Transverse colon (tissue), 4 donors: ENCODE results near the gene SLC4A4. TPM values are rescaled to one million over a fixed set of nuclear protein-coding genes. Genes with fewer than 3 reads are reported as not detected.

ENCODE experiments used
- DNase-seq: peaks from one replicate; pipeline ENCODE4 v3.0.0-alpha.2; 2019
- H3K27ac ChIP-seq, 4 donors: fragments of 200-600 bp; sonication (generic); 2 replicates each; pipeline ENCODE4 v1.5.1; 2016 to 2018; ENCODE audit warnings: inconsistent platforms in 4 of 4
- H3K27me3 ChIP-seq: fragments of 200-600 bp; sonication (generic); 2 replicates; pipeline ENCODE4 v1.5.1; 2017; ENCODE audit warnings: inconsistent platforms
- H3K36me3 ChIP-seq, 4 donors: fragments of 200-600 bp; sonication (generic); 2 replicates each; pipeline ENCODE4 v1.5.1; 2017 to 2019; ENCODE audit warnings: inconsistent platforms in 4 of 4
- H3K4me1 ChIP-seq, 4 donors: fragments of 200-600 bp; sonication (generic); 2 replicates each; pipeline ENCODE4 v1.5.1; 2017 to 2020; ENCODE audit warnings: inconsistent platforms in 4 of 4
- H3K4me3 ChIP-seq, 4 donors: fragments of 200-600 bp; sonication (generic); 1 replicate in 1 of 4; 2 replicates in 3 of 4; pipeline versions ENCODE4 v1.5.1 to v1.6.1; 2017 to 2019; ENCODE audit warnings: inconsistent platforms in 4 of 4
- H3K9me3 ChIP-seq, 2 donors: fragments of 200-600 bp; sonication (generic); 2 replicates each; pipeline ENCODE4 v1.5.1; 2017 to 2019; ENCODE audit warnings: inconsistent platforms in 2 of 2
- EP300 ChIP-seq: sonication (generic); formaldehyde crosslinking; IDR thresholded peaks from one replicate; pipeline ENCODE4 v1.6.1; 2017; ENCODE audit warnings: antibody characterized with exemption, low read depth
- POLR2A ChIP-seq: fragments of 450-650 bp; IDR thresholded peaks from one replicate; pipeline ENCODE4 v1.6.1; 2016; ENCODE audit warnings: antibody characterized with exemption, mild to moderate bottlenecking, moderate library complexity
- POLR2AphosphoS5 ChIP-seq, 3 donors: sonication (generic); formaldehyde crosslinking; IDR thresholded peaks; one replicate each; pipeline ENCODE4 v1.6.1; 2016; ENCODE audit warnings: antibody characterized with exemption in 3 of 3
- WGBS, 2 donors: methylation state at CpG; one replicate each; pipeline ENCODE4 v1.1.5; 2018; ENCODE audit warnings: low coverage in 1 of 2; 5-methylcytosine and 5-hydroxymethylcytosine counted together
- in situ Hi-C, 4 donors: fragments of 200-750 bp; cut with MboI; loops; one replicate each; pipeline versions ENCODE4 v1.15.0 to v1.15.1; 2017; ENCODE audit warnings: low sequenced_read_pairs in 3 of 4, low pct_ligation_motif_present in 1 of 4, low pct_unique_long_range_greater_than_20kb in 1 of 4
- intact Hi-C: fragments of 100-400 bp; cut with DNase I; formaldehyde crosslinking; loops from one replicate; pipeline ENCODE4 v1.15.1; 2023; ENCODE audit warnings: low total_unique reads
- total RNA-seq, 4 donors: library from RNA; depleted of rRNA; stranded (reverse); fragments of >200 nt; gene quantifications; one replicate each; pipeline ENCODE4 v1.1.0, GENCODE V29; 2016
- TF ChIP-seq, protein P1 (sequence below), 5 experiments: fragments of 200-600 bp in 3 of 5; fragments of 450-650 bp in 2 of 5; sonication (generic) in 3 of 5; IDR thresholded peaks; 1 replicate in 2 of 5; 2 replicates in 3 of 5; pipeline ENCODE4 v1.5.1; 2016 to 2017; ENCODE audit warnings: antibody characterized with exemption in 5 of 5, inconsistent platforms in 3 of 5, mild to moderate bottlenecking in 2 of 5, moderate library complexity in 1 of 5

The SLC4A4 gene
- total RNA-seq, 4 donors from 2014 or later = 91.7 to 182 (median 134) TPM

GRCh38 chr4:71602289-71602900 lies 263.6 kb downstream of the SLC4A4 start:
- intact Hi-C loops (no loop called here), in situ Hi-C loops (no loop called here)
- 79 to 90% methylated on average over 4 to 6 of the region's 6 CpGs for WGBS, 2 donors
- no peaks in the 10 kb centered on the region for H3K36me3 ChIP-seq
- no peaks in the 10 kb centered on the region for H3K9me3 ChIP-seq
- TF ChIP-seq POLR2AphosphoS5 (IDR thresholded peaks at IDR 0.05) (no peak), EP300 (no peak), POLR2A (no peak)
- TF ChIP-seq, protein P1, sequence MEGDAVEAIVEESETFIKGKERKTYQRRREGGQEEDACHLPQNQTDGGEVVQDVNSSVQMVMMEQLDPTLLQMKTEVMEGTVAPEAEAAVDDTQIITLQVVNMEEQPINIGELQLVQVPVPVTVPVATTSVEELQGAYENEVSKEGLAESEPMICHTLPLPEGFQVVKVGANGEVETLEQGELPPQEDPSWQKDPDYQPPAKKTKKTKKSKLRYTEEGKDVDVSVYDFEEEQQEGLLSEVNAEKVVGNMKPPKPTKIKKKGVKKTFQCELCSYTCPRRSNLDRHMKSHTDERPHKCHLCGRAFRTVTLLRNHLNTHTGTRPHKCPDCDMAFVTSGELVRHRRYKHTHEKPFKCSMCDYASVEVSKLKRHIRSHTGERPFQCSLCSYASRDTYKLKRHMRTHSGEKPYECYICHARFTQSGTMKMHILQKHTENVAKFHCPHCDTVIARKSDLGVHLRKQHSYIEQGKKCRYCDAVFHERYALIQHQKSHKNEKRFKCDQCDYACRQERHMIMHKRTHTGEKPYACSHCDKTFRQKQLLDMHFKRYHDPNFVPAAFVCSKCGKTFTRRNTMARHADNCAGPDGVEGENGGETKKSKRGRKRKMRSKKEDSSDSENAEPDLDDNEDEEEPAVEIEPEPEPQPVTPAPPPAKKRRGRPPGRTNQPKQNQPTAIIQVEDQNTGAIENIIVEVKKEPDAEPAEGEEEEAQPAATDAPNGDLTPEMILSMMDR (IDR thresholded peaks at IDR 0.05) = no peak
- peaks cover 0 to 4% (median 0%) of the 10 kb centered on the region in 4 donors for H3K4me1 ChIP-seq
- peak overlapping the region in 1 of 4 donors; percentile 11 for H3K27ac ChIP-seq
- DNase-seq = no peak
- H3K27me3 ChIP-seq = no peaks in the 10 kb centered on the region
- H3K4me3 ChIP-seq = no peak overlapping the region

DNA sequence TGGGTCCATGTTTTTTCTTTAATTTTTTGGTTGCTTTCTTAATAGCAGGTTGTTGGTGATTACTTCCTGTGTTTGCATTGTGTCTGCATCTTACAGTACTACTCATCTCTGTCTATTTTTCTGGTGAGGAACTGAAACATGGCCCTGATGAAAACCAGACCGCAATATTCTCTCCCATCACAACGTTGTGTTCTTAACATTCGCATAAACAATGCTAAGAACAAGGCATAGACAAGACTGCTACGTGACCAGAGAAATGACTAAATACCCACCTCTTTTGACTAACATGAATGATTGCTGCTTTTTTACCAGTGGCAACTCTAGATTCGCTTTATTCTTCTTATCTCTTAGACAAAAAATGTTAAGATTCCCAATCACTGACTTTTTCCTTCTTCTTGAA lies 266.0 kb downstream of the SLC4A4 start:
- H3K4me1 ChIP-seq = peaks cover 0 to 4% (median 0%) of the 10 kb centered on the region in 4 donors
- no peaks in the 10 kb centered on the region for H3K36me3 ChIP-seq
- H3K9me3 ChIP-seq = no peaks in the 10 kb centered on the region
- H3K27ac ChIP-seq = no peak overlapping the region
- no peak for DNase-seq
- in situ Hi-C loops = no loop called here
- no peak for TF ChIP-seq POLR2AphosphoS5 (IDR thresholded peaks at IDR 0.05)
- no peak for TF ChIP-seq POLR2A
- TF ChIP-seq EP300 = no peak
- TF ChIP-seq, protein P1 (IDR thresholded peaks at IDR 0.05) = no peak
- 72 to 80% methylated on average over 5 of the region's 5 CpGs for WGBS, 2 donors
- H3K4me3 ChIP-seq = no peak overlapping the region
- intact Hi-C loops = no loop called here
- H3K27me3 ChIP-seq = no peaks in the 10 kb centered on the region

DNA sequence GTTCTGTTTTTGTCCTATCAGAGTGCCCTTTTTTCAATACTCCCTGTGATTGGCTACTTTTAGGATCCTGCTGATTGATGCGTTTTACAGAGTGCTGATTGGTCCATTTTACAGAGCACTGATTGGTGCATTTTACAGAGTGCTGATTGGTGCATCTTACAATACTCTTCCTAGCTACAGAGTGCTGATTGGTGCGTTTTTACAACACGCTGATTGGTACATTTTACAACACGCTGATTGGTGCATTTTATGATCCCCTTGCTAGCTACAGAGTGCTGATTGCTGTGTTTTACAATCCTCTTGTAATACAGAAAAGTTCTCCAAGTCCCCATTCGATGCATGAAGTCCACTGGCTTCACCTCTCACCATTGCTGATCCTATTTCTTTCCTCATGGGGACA lies 268.3 kb downstream of the SLC4A4 start:
- Histone ChIP-seq H3K4me3 (no peak overlapping the region), H3K9me3 (no peaks in the 10 kb centered on the region), H3K27ac (no peak overlapping the region), H3K4me1 (no peaks in the 10 kb centered on the region), H3K27me3 (no peaks in the 10 kb centered on the region), H3K36me3 (no peaks in the 10 kb centered on the region)
- DNase-seq = no peak
- TF ChIP-seq EP300 (no peak), POLR2A (no peak), POLR2AphosphoS5 (IDR thresholded peaks at IDR 0.05) (no peak)
- TF ChIP-seq, protein P1 (IDR thresholded peaks at IDR 0.05) = no peak
- intact Hi-C loops = no loop called here
- in situ Hi-C loops = no loop called here
- WGBS, 2 donors = 82 to 93% methylated on average over 3 to 5 of the region's 5 CpGs

DNA sequence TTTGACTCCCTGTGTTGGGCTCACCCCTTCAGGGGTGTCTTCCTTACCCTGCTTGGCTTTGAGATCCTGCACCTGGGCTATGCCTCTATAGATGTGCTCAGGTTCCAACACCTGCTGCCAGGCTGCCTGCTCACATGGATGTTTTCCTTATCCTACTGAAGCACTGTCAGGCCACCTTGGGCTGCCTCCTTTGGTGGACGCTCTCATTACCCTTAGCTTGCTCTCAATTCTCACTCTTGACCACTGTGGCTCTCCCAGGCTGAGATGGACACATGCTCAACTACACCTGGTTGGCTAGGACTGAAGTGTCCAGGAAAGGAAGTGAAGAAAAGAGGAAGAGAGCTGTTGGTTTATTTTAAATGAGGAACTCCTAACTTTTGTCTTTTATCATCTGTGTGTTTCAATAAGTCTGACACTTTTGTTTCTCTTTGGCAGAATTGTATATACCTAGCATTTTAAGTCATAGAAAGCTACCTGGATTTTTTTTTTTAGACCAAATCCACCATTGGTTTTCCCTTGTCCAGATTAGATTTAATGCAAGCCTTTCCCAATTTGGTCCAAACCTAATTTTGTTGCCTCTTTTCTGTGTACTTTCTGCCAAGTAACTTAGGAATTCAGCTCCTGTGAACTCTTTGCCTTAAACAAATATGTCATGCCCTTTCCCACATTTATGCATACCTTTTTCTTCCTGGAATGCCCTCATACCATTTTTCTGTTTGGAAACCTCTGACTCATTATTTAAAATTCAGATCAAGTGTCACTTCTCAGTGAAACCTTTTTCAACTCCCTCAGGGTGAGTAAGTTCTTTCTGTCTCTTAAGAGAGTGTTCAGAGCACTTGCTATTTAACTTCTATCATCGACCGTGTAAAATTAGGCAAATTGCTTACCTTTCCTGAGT lies 269.2 kb downstream of the SLC4A4 start:
- in situ Hi-C loops (no loop called here), intact Hi-C loops (no loop called here)
- no peaks in the 10 kb centered on the region for H3K27me3 ChIP-seq
- TF ChIP-seq EP300 = no peak
- TF ChIP-seq POLR2AphosphoS5 (IDR thresholded peaks at IDR 0.05) = no peak
- no peak for TF ChIP-seq POLR2A
- TF ChIP-seq, protein P1 (IDR thresholded peaks at IDR 0.05) = no peak
- whole genome bisulfite sequencing, 2 donors = 73 to 91% methylated on average over 2 to 3 of the region's 3 CpGs
- H3K4me1 ChIP-seq = no peaks in the 10 kb centered on the region
- H3K9me3 ChIP-seq = no peaks in the 10 kb centered on the region
- H3K36me3 ChIP-seq = no peaks in the 10 kb centered on the region
- H3K4me3 ChIP-seq = no peak overlapping the region
- H3K27ac ChIP-seq = no peak overlapping the region
- DNase-seq = no peak
